Natural killer cell treated with Interleukin-12 subunit alpha and Interleukin-12 subunit beta and Interleukin-15 and Interleukin-18, amount 100 ng/mL, for 72 hours (primary cell): ENCODE results near the gene PRLHR. TPM values are rescaled to one million over a fixed set of nuclear protein-coding genes. Genes with fewer than 3 reads are reported as not detected.
A peak's percentile ranks its signal among the peaks of the same experiment; 100 is the strongest.

Source experiments
- ATAC-seq, 2 donors: fragments of 150-1000 bp; cut with Tn5 transposase in 1 of 2; sonication (Bioruptor Pico), chemical (Tn5 transposase) in 1 of 2; 2 replicates each; pipeline ENCODE4 v1.10.0; 2021
- DNase-seq: peaks from one replicate; pipeline ENCODE4 v3.0.0; 2022; ENCODE audit warnings: low spot score
- H3K27ac Mint-ChIP-seq, 2 donors: 1 replicate in 1 of 2; 2 replicates in 1 of 2; pipeline ENCODE4 v1.8.0; 2022; ENCODE audit warnings: mixed read lengths in 2 of 2, mild to moderate bottlenecking in 1 of 2, moderate library complexity in 1 of 2
- H3K27me3 Mint-ChIP-seq, 2 donors: 1 replicate in 1 of 2; 2 replicates in 1 of 2; pipeline ENCODE4 v1.8.0; 2022; ENCODE audit warnings: mixed read lengths in 2 of 2
- H3K36me3 Mint-ChIP-seq: one replicate; pipeline ENCODE4 v1.8.0; 2022; ENCODE audit warnings: mixed read lengths
- H3K4me1 Mint-ChIP-seq, 2 donors: 1 replicate in 1 of 2; 2 replicates in 1 of 2; pipeline ENCODE4 v1.8.0; 2022; ENCODE audit warnings: low read depth in 2 of 2, mixed read lengths in 2 of 2, mild to moderate bottlenecking in 1 of 2
- H3K4me3 Mint-ChIP-seq: one replicate; pipeline ENCODE4 v1.8.0; 2022; ENCODE audit warnings: mixed read lengths
- H3K9me3 Mint-ChIP-seq: 2 replicates; pipeline ENCODE4 v1.8.0; 2022; ENCODE audit warnings: mixed read lengths
- total RNA-seq, 2 donors: library from RNA; stranded (reverse); gene quantifications; one replicate each; pipeline ENCODE4 v1.2.3, GENCODE V29; 2022

PRLHR gene
- total RNA-seq, 2 donors from 2014 or later: not detected

DNA sequence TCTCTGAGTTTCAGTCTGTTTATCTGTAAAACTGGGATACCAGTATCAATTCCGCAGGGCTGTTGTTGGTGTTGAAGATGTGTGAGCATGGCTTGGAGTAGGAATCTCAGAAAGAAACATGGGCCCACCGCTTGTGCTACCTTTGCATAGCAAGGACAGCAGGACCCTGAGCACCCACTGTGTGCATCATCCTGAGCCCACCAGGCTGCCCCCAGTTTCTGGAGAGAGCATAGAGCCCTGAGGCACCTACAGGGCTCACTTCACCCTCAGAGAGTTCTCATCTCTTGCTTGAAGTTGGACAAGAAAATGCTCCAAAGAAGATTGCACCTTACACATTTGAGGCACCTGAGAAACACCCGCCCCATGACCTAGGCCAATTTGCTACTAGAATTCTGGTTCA is 12.9 kb downstream of the PRLHR start:
- no peak overlapping the region for H3K27ac Mint-ChIP-seq
- H3K27me3 Mint-ChIP-seq: peaks cover 7 to 13% of the 10 kb centered on the region in 2 donors
- no peak overlapping the region for H3K4me3 Mint-ChIP-seq
- DNase-seq (no peak), ATAC-seq (no peak)
- H3K9me3 Mint-ChIP-seq: no peaks in the 10 kb centered on the region
- no peaks in the 10 kb centered on the region for H3K4me1 Mint-ChIP-seq
- no peaks in the 10 kb centered on the region for H3K36me3 Mint-ChIP-seq

DNA sequence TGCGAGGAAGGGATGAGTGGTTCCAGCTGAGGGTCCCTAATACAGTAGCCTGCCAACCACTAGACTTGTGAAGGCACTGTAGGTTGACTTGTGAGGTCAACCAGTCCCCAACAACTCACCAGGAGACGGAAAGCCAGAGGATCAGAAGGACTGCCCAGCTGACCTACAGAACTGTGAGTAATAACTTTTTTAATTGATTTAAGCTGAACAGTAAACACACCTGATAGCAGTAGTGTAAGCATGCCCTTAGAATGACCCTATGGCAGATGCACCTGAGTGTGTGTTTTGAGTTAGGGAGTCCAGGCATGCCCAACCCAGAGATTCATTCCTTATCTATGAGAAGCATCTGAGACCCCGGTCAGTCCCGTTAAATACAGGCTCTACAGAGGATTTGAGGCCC is 14.1 kb downstream of the PRLHR start:
- no peaks in the 10 kb centered on the region for H3K4me1 Mint-ChIP-seq
- no peak overlapping the region for H3K27ac Mint-ChIP-seq
- no peaks in the 10 kb centered on the region for H3K9me3 Mint-ChIP-seq
- H3K36me3 Mint-ChIP-seq: no peaks in the 10 kb centered on the region
- no peak for DNase-seq
- no peak overlapping the region for H3K4me3 Mint-ChIP-seq
- peak in 1 of 2 donors; percentile 23 for ATAC-seq
- H3K27me3 Mint-ChIP-seq: peaks cover 9 to 15% of the 10 kb centered on the region in 2 donors

GRCh38 chr10:118580702-118581101 is 14.7 kb downstream of the PRLHR start:
- Mint-ChIP-seq H3K27me3 (peaks cover 10 to 15% of the 10 kb centered on the region in 2 donors), H3K36me3 (no peaks in the 10 kb centered on the region), H3K27ac (no peak overlapping the region), H3K4me3 (no peak overlapping the region), H3K4me1 (no peaks in the 10 kb centered on the region), H3K9me3 (no peaks in the 10 kb centered on the region)
- DNase-seq (no peak), ATAC-seq (no peak)

DNA sequence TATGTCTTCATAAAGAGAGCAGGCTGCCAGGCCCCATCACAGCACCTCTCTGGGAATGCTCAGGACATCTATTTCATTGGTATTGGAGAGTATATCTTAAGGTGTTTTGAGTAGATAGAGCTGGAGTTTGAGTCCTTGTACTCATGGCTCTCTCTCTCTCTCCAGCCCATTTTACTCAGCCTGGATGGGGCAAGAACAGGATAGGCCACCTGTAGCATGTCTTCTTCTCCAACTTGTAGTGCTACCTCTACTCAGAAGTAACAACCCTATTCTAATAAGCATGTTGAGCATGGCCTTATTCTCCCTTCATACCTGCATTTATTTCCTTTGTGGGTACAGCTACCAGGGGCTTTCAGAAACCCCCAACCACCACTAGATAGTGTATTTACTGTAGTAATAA is 21.9 kb downstream of the PRLHR start:
- Mint-ChIP-seq H3K27me3 (peaks cover 9 to 17% of the 10 kb centered on the region in 2 donors), H3K27ac (no peak overlapping the region), H3K9me3 (no peaks in the 10 kb centered on the region), H3K4me3 (no peak overlapping the region), H3K4me1 (no peaks in the 10 kb centered on the region), H3K36me3 (no peaks in the 10 kb centered on the region)
- no peak for ATAC-seq
- no peak for DNase-seq

GRCh38 chr10:118572256-118573041 is 23.0 kb downstream of the PRLHR start:
- Mint-ChIP-seq H3K36me3 (no peaks in the 10 kb centered on the region), H3K27ac (no peak overlapping the region), H3K27me3 (peaks cover 7 to 17% of the 10 kb centered on the region in 2 donors), H3K4me1 (no peaks in the 10 kb centered on the region), H3K9me3 (no peaks in the 10 kb centered on the region), H3K4me3 (no peak overlapping the region)
- ATAC-seq: no peak
- DNase-seq: no peak

GRCh38 chr10:118571123-118571522 is 24.3 kb downstream of the PRLHR start:
- ATAC-seq (no peak), DNase-seq (no peak)
- H3K27me3 Mint-ChIP-seq: peaks cover 9 to 11% of the 10 kb centered on the region in 2 donors
- no peak overlapping the region for H3K27ac Mint-ChIP-seq
- no peak overlapping the region for H3K4me3 Mint-ChIP-seq
- no peaks in the 10 kb centered on the region for H3K4me1 Mint-ChIP-seq
- H3K36me3 Mint-ChIP-seq: no peaks in the 10 kb centered on the region
- no peaks in the 10 kb centered on the region for H3K9me3 Mint-ChIP-seq

GRCh38 chr10:118570591-118570990 is 24.9 kb downstream of the PRLHR start:
- no peak for DNase-seq
- Mint-ChIP-seq H3K4me1 (no peaks in the 10 kb centered on the region), H3K27ac (no peak overlapping the region), H3K4me3 (no peak overlapping the region), H3K9me3 (no peaks in the 10 kb centered on the region), H3K27me3 (peaks cover 9% of the 10 kb centered on the region in 2 donors), H3K36me3 (no peaks in the 10 kb centered on the region)
- no peak for ATAC-seq

DNA sequence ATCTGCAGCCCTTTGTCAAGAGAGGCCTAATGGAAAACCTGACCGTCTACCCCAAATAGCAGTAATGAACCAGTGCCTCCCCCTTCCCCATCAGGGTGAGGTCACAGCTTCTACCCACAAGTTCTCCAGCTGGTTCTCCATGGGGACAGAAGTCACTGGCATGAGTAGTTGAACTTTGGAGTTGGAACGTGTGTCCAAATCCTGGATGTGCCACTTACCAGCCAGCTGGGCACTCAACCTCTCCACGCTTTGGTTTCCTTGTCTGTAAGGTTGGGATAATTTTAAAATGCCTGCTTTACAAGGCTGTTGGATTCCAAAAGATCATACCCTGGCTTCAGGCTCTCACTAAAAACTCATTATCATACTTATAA is 25.6 kb downstream of the PRLHR start:
- no peak for DNase-seq
- H3K36me3 Mint-ChIP-seq: no peaks in the 10 kb centered on the region
- H3K27ac Mint-ChIP-seq: no peak overlapping the region
- no peak for ATAC-seq
- peaks cover 7% of the 10 kb centered on the region in 2 donors for H3K27me3 Mint-ChIP-seq
- H3K4me1 Mint-ChIP-seq: no peaks in the 10 kb centered on the region
- no peaks in the 10 kb centered on the region for H3K9me3 Mint-ChIP-seq
- H3K4me3 Mint-ChIP-seq: no peak overlapping the region

- Mint-ChIP-seq H3K4me1 (no peaks in the 10 kb centered on the region), H3K27ac (no peak overlapping the region), H3K36me3 (no peaks in the 10 kb centered on the region), H3K9me3 (no peaks in the 10 kb centered on the region), H3K4me3 (no peak overlapping the region), H3K27me3 (peaks cover 2 to 3% of the 10 kb centered on the region in 2 donors)
- no peak for ATAC-seq
- DNase-seq: no peak
Measured at GRCh38 chr10:118569241-118569881, 26.1 kb downstream of the PRLHR start.

DNA sequence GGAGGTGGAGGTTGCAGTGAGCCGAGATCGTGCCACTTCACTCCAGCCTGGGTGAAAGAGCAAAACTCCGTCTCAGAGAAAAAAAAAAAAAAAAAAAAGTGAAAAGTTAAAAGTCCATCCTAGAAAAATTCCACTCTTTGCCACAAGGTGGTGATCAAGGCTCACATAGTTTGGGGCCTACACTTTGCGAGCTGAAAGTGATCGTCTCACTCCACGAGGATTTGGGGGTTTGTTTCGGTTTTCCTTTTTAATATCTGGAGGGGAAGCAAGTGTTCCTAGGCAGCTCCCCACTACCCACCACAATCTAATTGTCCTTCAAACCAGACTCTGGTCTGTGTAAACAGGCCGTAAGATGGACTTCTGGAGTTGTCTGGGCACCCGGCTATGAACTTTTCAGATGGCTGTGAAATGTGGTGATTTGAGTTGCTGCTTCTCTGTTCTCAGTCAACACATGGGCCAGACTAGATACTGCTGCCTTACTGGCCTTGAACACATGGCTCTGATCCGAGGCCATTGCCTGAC is 27.1 kb downstream of the PRLHR start:
- H3K27me3 Mint-ChIP-seq: peaks cover 0 to 7% of the 10 kb centered on the region in 2 donors
- H3K4me1 Mint-ChIP-seq: no peaks in the 10 kb centered on the region
- ATAC-seq (peak in 1 of 2 donors; percentile 58), DNase-seq (no peak)
- H3K9me3 Mint-ChIP-seq: no peaks in the 10 kb centered on the region
- no peak overlapping the region for H3K4me3 Mint-ChIP-seq
- H3K36me3 Mint-ChIP-seq: no peaks in the 10 kb centered on the region
- H3K27ac Mint-ChIP-seq: no peak overlapping the region

DNA sequence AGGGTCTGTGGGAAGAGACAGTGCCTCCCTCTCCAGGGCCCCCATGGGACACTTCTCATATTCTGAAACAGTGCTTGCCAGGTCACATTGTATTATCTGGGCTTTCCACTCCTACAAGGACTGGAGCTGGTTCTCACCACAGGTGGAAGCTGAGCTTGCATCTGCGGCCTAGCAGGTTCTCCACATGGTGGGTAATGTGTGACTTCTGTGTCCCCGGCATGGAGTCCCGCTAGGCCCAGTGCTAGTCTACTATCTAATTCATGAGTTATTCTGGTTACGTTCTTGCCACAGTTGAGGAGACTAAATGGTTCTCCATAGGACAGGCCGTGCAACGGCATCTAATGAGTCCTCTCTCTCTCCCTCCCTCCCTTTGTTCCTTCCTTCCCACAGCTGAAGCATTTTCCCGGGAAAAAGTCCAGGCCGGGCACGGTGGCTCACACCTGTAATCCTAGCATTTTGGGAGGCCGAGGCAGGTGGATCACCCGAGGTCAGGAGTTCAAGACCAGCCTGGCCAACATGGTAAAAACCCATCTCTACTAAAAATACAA is 27.7 kb downstream of the PRLHR start:
- DNase-seq: no peak
- no peak for ATAC-seq
- Mint-ChIP-seq H3K27ac (no peak overlapping the region), H3K4me3 (no peak overlapping the region), H3K9me3 (no peaks in the 10 kb centered on the region), H3K27me3 (peaks cover 0 to 7% of the 10 kb centered on the region in 2 donors), H3K36me3 (no peaks in the 10 kb centered on the region), H3K4me1 (no peaks in the 10 kb centered on the region)

DNA sequence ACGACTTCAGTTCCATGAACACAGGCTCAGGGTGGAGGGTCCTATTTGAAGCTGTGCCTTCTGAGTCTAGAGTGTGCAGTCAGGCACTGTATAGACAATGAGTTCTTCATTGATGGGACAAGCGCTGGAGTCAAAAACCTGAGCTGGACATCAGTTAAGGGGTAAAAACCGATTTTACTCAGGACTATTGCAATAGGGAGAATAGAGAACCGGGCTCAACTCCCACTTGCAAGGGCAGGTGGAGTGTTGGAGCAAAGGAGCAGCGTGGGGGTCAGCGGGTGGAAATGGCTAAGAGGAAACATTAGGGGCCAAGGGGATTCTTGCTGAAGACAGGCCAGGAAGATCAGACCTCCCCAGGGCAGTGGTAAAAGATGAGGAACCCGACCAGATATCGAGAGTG is 28.5 kb downstream of the PRLHR start:
- no peaks in the 10 kb centered on the region for H3K9me3 Mint-ChIP-seq

DNA sequence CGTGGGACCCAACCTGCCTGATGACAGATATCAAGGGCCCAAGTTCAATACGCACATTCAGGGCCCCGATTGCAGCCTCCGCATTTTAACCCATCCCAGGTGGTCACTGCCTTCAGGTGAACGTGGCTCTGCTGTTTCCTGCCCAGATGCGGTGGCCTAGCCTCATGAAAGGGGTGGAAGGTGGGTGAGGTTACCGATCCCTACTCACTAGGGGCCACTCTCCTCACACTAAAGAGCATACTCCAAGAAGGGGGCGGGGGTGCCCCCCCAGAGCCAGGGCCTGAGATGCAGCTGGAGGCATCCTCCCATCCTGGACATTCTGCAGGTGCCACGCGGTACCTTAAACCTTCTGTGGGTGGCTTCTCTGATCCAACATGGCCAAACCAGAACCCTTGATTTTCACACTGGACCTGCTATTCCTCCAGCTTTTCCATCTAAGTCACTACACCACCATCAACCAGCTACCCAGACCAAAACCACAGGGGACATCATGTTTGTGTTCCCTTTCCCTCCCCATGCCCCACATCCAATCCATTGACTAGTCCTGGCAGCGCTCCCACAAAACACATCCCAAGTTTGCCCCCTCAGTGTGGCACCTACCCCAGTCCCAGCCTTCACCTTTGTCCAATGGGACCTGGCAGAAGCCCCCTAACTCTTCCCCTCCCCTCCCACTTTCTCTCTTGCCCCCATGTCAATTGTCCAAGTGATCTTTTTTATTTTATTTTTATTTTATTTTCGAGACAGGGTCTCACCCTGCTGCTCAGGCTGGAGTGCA is 30.0 kb downstream of the PRLHR start:
- no peak overlapping the region for H3K27ac Mint-ChIP-seq
- H3K4me1 Mint-ChIP-seq: no peaks in the 10 kb centered on the region
- H3K4me3 Mint-ChIP-seq: no peak overlapping the region
- ATAC-seq (no peak), DNase-seq (peak; percentile 51)
- H3K9me3 Mint-ChIP-seq: no peaks in the 10 kb centered on the region
- no peaks in the 10 kb centered on the region for H3K36me3 Mint-ChIP-seq
- H3K27me3 Mint-ChIP-seq: peaks cover 8 to 14% of the 10 kb centered on the region in 2 donors

More for the DNA sequence above, 28.5 kb downstream of the PRLHR start:
- no peaks in the 10 kb centered on the region for H3K36me3 Mint-ChIP-seq
- DNase-seq: no peak
- no peak overlapping the region for H3K4me3 Mint-ChIP-seq
- no peaks in the 10 kb centered on the region for H3K4me1 Mint-ChIP-seq
- no peak overlapping the region for H3K27ac Mint-ChIP-seq
- H3K27me3 Mint-ChIP-seq: peaks cover 0 to 9% of the 10 kb centered on the region in 2 donors
- no peak for ATAC-seq
